GM21423 (cell line): ENCODE results near the gene SLC26A5.

Experiments
- ATAC-seq: cut with Tn5 transposase; IDR thresholded peaks from one replicate; pipeline ENCODE4 v1.9.1; 2021; ENCODE audit warnings: mild to moderate bottlenecking, moderate library complexity; ENCODE audit not compliant: unreplicated experiment

The SLC26A5 gene

GRCh38 chr7:103348452-103348851 lies 97.6 kb downstream of the SLC26A5 start:
- no peak for ATAC-seq

DNA sequence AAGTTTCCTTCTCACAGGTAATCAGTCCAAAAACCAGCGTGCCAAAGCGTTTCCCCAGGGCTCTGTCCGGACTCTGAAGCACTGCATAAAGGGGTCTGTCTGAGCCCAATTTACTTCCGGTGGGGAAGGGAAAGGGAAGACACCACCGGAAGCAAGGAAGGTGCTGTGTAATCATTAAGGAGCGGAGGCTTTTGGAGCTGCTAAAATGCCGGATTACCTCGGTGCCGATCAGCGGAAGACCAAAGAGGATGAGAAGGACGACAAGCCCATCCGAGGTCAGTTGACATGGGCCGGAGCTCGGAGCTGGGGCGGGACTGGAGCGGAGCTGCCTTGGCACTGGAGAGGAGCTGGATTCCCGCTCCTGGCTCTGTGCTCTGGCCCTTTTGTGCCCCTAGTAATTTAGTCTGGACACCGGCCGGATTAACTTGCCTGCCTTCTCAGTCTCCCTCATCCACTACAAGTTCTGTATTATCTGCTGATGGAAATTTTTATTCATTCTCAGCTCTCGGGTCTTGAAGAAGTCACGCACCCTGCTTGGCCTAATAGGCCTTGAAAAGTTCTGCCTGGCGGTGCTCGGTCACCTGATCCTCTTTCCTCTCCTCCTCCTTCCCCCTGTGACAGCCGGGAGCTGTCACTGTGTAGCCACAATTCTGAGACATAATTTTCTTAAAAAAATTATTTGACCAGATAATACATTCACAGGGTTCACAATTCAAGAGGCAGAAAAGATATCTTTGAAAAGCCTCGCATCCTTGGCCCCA lies 98.3 kb downstream of the SLC26A5 start, which contains the start of gene PSMC2:
Gene PSMC2, plus strand, starts transcription at position 137 of the 761 bp plus-strand sequence. Its CDS starts 69 bp downstream, at position 206.
- peak; percentile 68 for ATAC-seq

GRCh38 chr7:103346396-103346795 lies 99.6 kb downstream of the SLC26A5 start:
- ATAC-seq, result no peak

GRCh38 chr7:103344453-103345149 lies 101.4 kb downstream of the SLC26A5 start, which contains the start of gene DNAJC2:
Gene DNAJC2, minus strand, starts transcription at chr7:103344767. Its CDS starts 145 bp downstream, at chr7:103344622.
- ATAC-seq, result peak; percentile 78

- peak; percentile 3 for ATAC-seq
Measured at GRCh38 chr7:103343758-103344452, 102.1 kb downstream of the SLC26A5 start.

- ATAC-seq, result no peak
Measured at GRCh38 chr7:103343332-103343731, 102.7 kb downstream of the SLC26A5 start.

DNA sequence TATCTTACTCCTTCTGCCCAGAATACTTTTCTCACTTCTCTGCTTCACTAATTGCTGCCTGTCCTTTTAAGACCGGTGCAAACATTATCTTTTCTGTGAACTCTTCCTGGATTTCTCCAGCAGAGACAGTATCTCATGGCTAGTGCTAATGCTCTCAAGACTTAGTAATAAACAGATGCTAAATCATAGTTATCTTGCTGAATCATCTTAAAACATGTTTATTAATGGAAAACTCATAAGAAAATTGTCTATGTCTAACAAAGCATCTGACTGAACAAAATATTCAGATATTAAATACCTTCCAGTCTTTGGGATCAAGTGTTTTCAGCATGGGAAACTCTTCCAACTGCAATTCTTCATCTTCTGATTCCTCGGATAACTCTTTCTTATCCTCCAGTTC lies 104.5 kb downstream of the SLC26A5 start:
- ATAC-seq, result no peak

DNA sequence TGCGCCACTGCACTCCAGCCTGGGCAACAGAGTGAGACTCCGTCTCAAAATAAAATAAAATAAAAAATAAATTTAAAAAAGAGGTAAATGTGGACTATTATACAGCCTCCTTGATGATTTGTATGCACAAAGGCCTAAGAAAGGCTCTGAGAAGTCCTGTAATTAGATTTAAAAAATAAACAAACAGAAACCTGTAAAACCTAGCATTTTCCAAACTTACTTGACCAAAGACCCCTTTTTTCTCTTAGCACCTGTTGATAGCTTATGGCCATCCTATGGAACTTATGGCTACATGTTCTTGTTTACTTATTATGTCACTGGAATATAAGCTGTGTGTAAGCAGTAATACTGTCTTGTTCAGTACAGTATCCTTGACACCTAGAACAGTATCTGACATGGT lies 107.1 kb downstream of the SLC26A5 start:
- ATAC-seq, result no peak

GRCh38 chr7:103336761-103337160 lies 109.2 kb downstream of the SLC26A5 start:
- no peak for ATAC-seq

DNA sequence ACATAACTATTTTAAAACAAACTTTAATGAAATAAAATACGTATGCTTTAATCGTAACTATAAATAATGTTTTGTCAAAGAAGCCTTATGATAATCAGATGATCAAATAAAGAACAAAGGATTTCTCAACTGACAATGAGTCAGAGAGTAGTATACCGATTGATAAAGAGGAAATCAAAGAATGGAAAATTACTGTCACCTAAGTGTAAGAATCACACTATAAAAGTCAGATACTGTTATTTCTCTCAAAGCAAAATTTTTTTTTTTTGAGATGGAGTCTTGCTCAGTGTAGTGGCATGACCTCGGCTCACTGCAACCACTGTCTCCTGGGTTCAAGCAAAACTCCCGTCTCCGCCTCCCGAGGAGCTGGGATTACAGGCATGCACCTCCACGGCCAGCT lies 120.3 kb downstream of the SLC26A5 start:
- no peak for ATAC-seq
